GM18526 (cell line): ENCODE measurements around the gene TANC1.

Experiments
- POLR2A ChIP-seq: IDR thresholded peaks from 3 replicates; pipeline ENCODE4 v1.6.1; 2011; ENCODE audit not compliant: insufficient read length; ENCODE audit errors: extremely low read depth

The TANC1 gene

DNA sequence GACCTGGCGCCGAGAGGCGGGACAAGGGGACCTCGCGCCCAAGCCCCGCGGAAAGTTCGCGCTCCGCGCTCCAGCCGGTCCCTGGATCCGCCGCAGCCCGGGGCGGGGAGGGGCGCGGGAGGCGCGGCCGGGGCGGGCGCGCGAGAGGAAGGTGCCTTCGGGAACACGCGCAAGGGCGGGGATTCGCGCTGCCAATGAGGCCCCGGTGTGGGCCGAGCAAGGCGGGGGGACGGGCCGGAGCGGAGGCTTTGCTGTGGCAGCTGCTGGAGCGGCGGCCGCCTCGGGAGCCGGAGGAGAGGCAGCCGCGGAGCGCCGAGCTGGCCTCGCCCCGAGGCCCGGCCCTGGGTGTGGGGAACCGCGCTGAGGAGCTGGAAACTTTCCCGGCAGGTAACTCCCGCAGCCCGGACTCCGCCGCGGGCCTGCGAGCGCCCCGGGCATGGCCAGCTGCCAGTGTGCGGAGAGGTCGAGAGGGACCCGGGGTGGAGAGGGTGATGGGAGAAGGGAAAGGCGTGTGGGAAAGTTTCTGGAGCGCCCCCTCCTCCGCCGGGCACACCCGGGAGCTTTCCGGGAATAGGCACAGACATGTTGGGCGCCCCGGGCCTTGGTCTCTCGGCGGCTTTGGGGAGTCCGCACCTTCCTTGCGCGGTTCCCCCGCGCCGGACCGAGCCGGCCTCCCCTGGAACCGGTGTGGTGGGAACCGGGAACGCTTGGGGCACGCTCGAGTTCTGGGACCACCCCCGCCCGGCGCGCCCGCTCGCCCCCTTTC is at the start of gene TANC1:
TANC1 (plus strand) TSS at position 245 of the 766 bp plus-strand sequence. CDS start 97,271 bp downstream, outside the sequence.
- TF ChIP-seq POLR2A = peak; percentile 33

DNA sequence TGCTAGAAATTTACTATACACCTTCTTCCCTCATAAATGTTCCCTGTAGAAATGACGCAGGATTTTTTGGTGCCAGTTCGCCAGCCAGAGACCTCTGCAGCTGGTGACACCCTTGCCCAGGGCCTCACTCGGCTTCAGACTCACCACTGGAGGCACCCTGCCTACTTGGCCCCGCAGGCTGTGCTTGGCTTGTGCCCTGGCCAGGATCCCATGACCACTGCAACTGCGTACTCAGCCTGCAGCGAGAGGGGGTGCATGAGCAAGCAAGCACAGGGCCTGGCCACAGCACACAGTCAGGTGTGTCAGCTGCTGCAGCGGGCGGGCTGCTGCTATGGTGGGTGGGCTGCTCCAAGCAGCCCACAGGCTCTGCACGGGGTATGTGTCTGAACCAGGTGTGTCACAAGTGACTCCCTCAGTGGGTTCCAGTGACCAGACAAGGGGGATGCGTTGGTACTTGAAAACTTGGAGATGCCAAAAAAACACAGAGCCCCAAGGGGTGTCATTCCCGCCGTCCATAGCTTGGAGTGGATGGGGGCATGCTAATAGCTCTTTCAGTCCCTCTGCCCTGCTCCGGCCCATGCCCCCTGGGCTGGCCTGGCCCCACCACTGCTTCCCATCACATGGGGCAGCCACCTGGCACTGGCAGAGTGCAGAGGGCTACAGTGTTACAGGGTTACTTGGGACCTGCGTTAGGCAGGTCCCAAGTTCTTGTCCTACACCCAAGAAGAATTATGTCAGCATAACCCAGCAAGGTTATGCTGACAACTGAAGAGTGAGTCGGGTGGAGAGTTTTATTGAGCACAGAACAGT is 46.6 kb upstream of the TANC1 start:
- no peak for TF ChIP-seq POLR2A

DNA sequence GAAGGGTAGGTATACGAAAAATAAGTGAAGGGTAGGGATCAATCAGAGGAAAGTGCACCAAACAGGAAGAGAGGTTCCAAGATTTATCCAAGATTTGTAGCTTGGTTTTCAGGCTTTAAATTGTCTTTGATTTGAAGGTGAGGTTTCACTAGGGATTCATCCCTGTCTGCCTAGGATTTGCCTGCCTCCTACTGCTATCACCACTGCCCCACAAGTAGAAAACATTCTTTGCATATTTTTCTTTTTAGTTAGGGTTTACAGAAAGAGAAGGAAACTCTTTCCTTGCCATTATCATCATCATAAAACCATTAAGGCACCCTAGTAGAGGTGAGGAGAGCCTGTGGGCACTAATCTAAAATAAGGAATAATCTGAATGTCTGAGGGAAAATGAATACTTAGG is 45.8 kb upstream of the TANC1 start:
- TF ChIP-seq POLR2A = no peak

DNA sequence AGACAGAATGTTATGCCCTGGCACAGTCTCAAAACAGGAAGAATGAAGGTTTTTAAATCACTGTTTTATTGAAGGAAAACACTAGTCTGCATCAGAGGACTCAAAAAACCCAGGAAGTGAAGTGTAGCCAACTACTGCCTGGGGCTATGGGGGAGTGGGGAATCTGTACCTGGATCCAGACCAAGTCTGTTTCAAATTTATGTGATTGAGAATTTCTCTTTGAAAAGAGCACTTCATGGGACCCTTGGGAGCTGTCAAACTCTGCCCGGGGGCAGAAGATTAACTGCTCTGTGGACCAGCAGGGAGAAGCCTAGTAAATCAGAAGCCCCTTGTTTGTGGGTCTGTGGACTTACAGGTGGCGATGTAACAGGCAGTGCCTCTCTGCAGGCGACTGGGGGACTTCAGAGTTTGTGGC is 45.3 kb upstream of the TANC1 start:
- no peak for TF ChIP-seq POLR2A

DNA sequence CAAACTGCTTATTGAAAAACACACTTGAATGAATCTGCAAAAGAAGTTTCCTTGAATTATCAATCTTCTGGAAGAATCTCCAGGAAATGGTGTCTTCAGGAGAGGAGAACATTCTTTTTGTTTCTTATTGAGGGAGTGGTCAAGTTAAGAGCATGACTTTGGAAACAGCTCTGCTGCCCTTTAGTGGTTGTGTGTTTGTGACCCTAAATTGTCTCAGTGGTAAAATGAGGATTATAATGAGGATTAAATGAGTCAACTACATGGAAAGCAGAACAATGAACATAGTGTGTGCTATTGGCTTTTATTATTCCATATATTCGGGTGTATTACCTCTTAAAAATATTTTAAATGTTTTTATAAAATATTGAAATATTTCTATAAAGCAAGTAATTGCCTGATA is 44.8 kb upstream of the TANC1 start:
- no peak for TF ChIP-seq POLR2A

DNA sequence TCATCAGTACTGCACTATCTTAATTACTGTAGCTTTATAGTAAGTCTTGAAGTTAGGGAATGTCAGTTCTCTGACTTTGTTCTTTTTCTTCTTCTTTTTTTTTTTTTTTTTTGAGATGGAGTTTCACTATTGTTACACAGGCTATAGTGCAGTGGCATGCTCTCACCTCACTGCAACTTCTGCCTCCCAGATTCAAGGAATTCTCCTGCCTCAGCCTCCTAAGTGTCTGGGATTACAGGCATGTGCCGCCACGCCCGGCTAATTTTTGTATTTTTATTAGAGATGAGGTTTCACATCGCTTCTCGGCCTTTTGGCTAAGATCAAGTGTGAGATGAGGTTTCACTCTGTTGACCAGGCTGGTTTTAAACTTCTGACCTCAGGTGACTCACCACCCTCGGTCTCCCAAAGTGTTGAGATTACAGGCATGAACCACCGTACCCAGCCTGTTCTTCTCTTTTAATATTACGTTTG is 41.9 kb upstream of the TANC1 start:
- no peak for TF ChIP-seq POLR2A

DNA sequence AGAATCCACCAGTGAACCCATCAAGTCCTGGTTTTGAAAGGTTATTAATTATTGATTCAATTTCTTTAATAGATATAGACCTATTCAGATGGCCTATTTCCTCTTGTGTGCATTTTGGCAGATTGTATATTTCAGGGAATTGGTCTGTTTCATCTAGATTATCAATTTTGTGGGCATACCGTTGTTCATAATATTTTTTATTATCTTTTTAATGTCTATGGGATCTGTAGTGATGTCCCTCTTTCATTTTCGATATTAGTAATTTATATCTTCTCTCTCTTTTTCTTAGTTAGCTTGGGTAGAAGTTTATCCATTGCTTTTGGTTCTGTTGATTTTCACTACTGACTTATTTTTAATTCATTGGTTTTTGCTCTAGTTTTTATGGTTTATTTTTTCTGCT is 39.9 kb upstream of the TANC1 start:
- no peak for TF ChIP-seq POLR2A

DNA sequence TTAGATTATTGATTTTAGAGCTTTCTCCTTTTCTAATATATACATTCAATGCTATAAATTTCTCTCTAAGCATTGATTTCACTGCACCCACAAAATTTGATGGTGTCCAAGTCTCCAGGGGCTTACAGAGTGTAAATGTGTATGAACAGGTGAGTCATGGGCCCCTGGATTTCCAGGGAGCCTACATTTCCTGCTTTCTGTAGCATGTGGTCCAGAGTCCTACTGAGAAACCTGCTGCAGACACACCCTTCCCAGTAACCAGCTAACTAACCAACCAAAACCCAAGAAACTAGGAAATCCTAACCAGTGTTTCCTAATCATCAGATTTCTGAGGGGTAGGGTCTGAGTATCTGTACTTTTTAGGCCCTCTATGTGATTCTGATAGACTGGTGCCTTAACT is 39.5 kb upstream of the TANC1 start:
- no peak for TF ChIP-seq POLR2A

DNA sequence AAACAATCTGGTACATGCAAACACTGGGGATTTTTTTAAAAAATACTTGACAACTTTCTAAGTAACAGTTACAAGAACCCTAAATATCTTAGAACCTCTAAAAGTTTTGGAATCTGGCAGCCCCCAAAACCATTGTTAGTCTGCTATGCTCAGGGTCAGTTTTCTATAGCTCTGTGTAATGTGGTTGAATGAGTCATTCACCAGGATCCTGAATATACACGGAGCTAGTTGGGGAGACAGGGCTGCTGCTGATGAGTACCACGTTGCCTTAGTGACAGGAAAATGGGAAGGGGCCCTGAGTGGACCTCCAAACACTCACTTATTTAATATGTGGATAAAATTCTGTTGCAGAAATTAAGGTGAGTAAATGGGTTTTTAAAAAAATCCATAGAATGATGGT is 36.9 kb upstream of the TANC1 start:
- no peak for TF ChIP-seq POLR2A

DNA sequence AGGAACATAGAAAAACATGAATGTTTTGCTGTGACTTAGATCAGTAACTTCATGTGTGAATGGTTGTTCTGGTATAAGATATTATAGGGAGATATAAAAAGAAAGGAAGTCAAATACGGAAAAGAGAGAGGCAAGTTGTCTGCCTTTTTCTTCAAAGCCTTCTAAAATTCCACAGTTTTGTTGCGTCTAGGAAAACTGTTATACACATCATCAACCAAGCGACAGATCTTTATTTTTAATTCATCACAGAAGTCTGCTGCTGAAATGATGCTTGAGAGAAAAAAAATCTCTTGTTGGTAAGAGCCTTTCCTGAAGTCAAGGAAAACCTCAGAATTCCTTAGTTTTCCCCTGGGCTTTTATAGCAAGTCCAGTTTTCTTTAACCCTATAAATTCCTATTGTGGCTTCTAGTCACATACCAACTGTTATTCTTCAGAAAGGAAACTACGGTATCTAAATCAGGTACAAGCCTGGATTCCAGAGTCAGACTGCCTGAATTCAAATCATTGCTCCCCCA is 36.3 kb upstream of the TANC1 start:
- no peak for TF ChIP-seq POLR2A

DNA sequence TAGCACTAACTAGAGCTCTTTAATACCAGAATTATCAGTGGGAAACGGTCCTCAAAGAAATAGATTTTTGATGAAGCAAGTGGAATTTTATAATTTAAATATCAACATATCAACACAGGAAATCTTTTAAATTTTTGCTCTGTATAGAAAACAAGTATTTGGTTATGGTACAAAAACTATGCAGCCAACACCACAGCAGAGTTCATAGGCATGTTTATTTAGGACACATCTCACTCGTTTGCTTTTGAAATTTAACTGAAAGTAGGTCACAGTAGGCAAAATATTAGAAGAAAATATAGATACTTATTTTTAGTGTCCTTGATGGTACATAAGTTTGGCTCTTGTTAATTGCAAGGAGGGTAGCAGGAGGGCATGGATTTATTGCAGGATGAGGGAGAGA is 34.3 kb upstream of the TANC1 start:
- no peak for TF ChIP-seq POLR2A

DNA sequence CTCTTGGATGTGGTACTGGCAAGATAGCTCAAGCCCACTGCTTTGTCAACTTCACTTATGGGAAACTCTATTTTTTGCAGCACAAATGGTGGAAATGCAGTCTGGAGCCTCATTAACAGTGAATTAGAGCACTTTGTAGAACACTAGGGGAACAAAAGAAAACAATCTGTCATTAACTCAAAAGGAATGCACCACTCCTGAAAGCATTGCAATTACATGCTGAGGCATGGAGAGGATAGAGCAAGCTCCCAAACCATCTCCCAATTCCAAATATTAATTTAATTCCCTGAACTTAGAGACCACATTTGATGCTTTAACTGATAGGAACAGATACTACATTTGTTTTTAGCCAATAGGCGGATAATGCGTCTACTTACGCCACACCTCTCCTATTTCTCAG is 32.8 kb upstream of the TANC1 start:
- no peak for TF ChIP-seq POLR2A

DNA sequence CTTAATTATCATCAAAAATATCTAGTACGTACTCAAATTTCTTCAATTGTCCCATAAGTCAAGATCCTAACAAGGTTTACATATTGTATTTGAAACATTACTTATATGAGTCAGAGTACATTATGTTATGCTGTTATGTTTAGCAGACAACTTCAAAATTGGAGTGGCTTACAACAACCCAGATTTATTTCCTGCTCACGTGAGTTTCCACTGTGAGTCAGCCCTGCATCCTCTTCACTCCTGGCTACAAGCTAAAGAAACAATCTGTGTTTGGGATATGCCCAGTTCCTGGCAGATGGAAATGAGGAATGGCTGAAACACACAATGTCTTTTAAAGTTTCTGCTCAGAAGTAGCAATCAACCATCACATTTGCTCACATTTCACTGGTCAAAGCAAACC is 31.5 kb upstream of the TANC1 start:
- no peak for TF ChIP-seq POLR2A

DNA sequence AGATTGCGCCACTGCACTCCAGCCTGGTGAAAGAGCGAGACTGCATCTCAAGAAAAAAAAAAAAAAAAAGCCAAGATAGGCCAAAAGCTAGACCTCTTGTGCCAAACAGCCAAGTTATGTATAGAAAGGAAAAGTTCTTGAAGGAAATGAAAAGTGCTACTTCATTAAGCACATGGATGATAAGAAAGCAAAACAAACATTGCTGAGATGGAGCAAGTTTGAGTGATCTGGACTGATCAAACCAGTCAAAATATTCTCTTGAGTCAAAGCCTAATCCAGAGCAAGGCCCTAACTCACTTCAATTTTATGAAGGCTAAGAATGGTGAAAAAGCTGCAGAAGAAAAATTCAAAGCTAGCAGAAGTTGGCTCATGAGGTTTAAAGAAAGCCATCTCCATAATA is 28.1 kb upstream of the TANC1 start:
- no peak for TF ChIP-seq POLR2A

DNA sequence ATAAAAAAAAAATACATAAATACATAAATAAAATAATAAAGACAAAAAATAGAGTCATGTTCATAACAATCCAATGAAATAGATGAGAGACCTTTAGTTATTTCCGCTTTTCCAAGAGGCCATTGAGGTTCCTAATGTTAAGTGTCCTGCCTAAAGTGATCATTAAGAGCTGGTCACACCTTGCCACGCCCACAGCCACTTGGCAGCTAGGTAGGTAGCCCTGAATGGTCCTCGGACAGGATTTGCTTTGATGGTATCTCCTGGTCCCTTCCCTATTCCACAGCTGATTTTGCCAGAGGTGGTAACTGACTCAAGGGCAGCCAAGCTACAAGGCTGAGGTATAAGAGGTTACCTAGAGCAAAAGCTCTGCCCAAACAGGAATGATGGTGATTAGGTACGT is 24.5 kb upstream of the TANC1 start:
- TF ChIP-seq POLR2A = no peak
